ENCODE measurements around the gene CSH2. TPM values are rescaled to one million over a fixed set of nuclear protein-coding genes. Genes with fewer than 3 reads are reported as not detected.

The CSH2 gene
- total and polyA plus RNA-seq, 2 of the 13 experiments (the other 11 are each of a cell fraction or from before 2014, with no cell fraction given) = not detected

GRCh38 chr17:63834431-63835166, 38.9 kb downstream of the CSH2 start (continued):
- TF ChIP-seq ZNF142 (CRISPR knock-in tag; IDR thresholded peaks at IDR 0.05) (no peak), CERS6 (CRISPR knock-in tag; IDR thresholded peaks at IDR 0.05) (no peak), ZNF335 (CRISPR knock-in tag; IDR thresholded peaks at IDR 0.05) (no peak), XRCC5 (optimal IDR thresholded peaks at IDR 0.05; ENCODE audit: low read length) (peak; percentile 86), ZFP37 (CRISPR knock-in tag; IDR thresholded peaks at IDR 0.05; ENCODE audit: borderline replicate concordance) (no peak), CEBPZ (IDR thresholded peaks at IDR 0.05; ENCODE audit: low read length) (no peak), ZNF713 (CRISPR knock-in tag; IDR thresholded peaks at IDR 0.05) (no peak), CTCF (CRISPR knock-in tag; IDR thresholded peaks at IDR 0.05) (peak; percentile 76), DNMT3B (CRISPR knock-in tag; conservative IDR thresholded peaks at IDR 0.05) (no peak), ZNF670 (CRISPR knock-in tag; IDR thresholded peaks at IDR 0.05; ENCODE audit: borderline replicate concordance) (no peak), ATF4 (CRISPR knock-in tag; IDR thresholded peaks at IDR 0.05) (no peak), ZFP91 (CRISPR knock-in tag; IDR thresholded peaks at IDR 0.05; ENCODE audit: borderline replicate concordance) (peak; percentile 45; the same call in 1 of the 2 replicates)
